Panc1 (cell line): ENCODE data around the gene PRKAB2. TPM values are rescaled to one million over a fixed set of nuclear protein-coding genes. Genes with fewer than 3 reads are reported as not detected.

Experiments
- ATAC-seq: fragments of 200-7000 bp; cut with Tn5 transposase; 2 replicates; pipeline ENCODE4 v1.9.1; 2020; ENCODE audit warnings: mild to moderate bottlenecking, moderate library complexity
- BruUV-seq: library from RNA; stranded (reverse); fragments of 400-500 nt; replicated peaks from 2 replicates; lab custom pipeline; 2021; lab: Mats Ljungman, UMichigan
- CTCF ChIA-PET: fragments of 300-600 bp; sonication (Branson Sonifier 250); formaldehyde crosslinking; loops from one replicate; lab custom pipeline; 2022; ENCODE audit warnings: antibody characterized with exemption; lab: Charles Lee
- POLR2A ChIA-PET: fragments of 300-600 bp; sonication (Branson Sonifier 250); formaldehyde crosslinking; loops from one replicate; lab custom pipeline; 2022; ENCODE audit warnings: antibody characterized with exemption; lab: Charles Lee
- DNase-seq: peaks from one replicate; pipeline ENCODE4 v3.0.0-alpha.2; 2010; ENCODE audit warnings: low read depth, low spot score
- H3K27ac ChIP-seq: 2 replicates; pipeline ENCODE4 v1.5.1; 2011; ENCODE audit warnings: mild to moderate bottlenecking, low read length, inconsistent platforms
- H3K27me3 ChIP-seq: fragments of 200-500 bp; sonication (Bioruptor generic); 2 replicates; pipeline ENCODE4 v1.6.0; 2014; ENCODE audit warnings: low read length, inconsistent platforms; ENCODE audit not compliant: control insufficient read depth, insufficient read depth
- H3K36me3 ChIP-seq: fragments of 200-500 bp; sonication (Bioruptor generic); 2 replicates; pipeline ENCODE4 v1.5.1; 2014; ENCODE audit warnings: inconsistent platforms, mild to moderate bottlenecking, low read length, moderate library complexity; ENCODE audit not compliant: control insufficient read depth, insufficient read depth
- H3K4me1 ChIP-seq: 2 replicates; pipeline ENCODE4 v1.5.1; 2011; ENCODE audit warnings: inconsistent platforms, mild to moderate bottlenecking, low read length, moderate library complexity; ENCODE audit not compliant: control insufficient read depth, insufficient read depth
- H3K4me3 ChIP-seq, 2 experiments: 2 replicates each; pipeline ENCODE4 v1.5.1; 2011 to 2012; ENCODE audit warnings: low read depth in 2 of 2, low read length in 2 of 2, mild to moderate bottlenecking in 2 of 2, inconsistent platforms in 1 of 2, moderate library complexity in 1 of 2
- H3K9me3 ChIP-seq: fragments of 200-500 bp; sonication (Bioruptor generic); 2 replicates; pipeline ENCODE4 v1.5.1; 2014; ENCODE audit warnings: low read depth, mild to moderate bottlenecking, inconsistent platforms, low read length, moderate library complexity; ENCODE audit not compliant: control insufficient read depth, insufficient read depth
- POLR2AphosphoS5 ChIP-seq: IDR thresholded peaks from 2 replicates; pipeline ENCODE4 v1.6.1; 2012; ENCODE audit warnings: mild to moderate bottlenecking, low read depth, low read length, moderate library complexity
- SIN3A ChIP-seq: IDR thresholded peaks from 2 replicates; pipeline ENCODE4 v1.6.1; 2012; ENCODE audit warnings: low read depth, mild to moderate bottlenecking, low read length, moderate library complexity, borderline replicate concordance; ENCODE audit not compliant: insufficient read depth
- TCF7L2 ChIP-seq: IDR thresholded peaks from 2 replicates; pipeline ENCODE4 v1.6.1; 2011; ENCODE audit warnings: mild to moderate bottlenecking, low read depth, low read length, inconsistent platforms
- in situ Hi-C: cut with HindIII; loops from 2 replicates; pipeline ENCODE4 v1.10.0; 2016; ENCODE audit warnings: low sequenced_read_pairs, low pct_unique_long_range_greater_than_20kb
- intact Hi-C: fragments of 100-400 bp; cut with micrococcal nuclease; formaldehyde crosslinking; loops from one replicate; pipeline ENCODE4 v1.10.0; 2022; ENCODE audit not compliant: unreplicated experiment
- total RNA-seq: library from RNA; stranded (reverse); gene quantifications from one replicate; pipeline ENCODE4 v1.2.1, GENCODE V29; 2021; ENCODE audit not compliant: unreplicated experiment
- TF ChIP-seq, protein P1 (sequence below), 2 experiments: IDR thresholded peaks; 2 replicates each; pipeline ENCODE4 v1.6.1; 2011 to 2012; ENCODE audit warnings: low read depth in 2 of 2, control low read depth in 1 of 2, low read length in 1 of 2, mild to moderate bottlenecking in 1 of 2, moderate library complexity in 1 of 2; ENCODE audit not compliant: insufficient read depth in 1 of 2
- TF ChIP-seq, protein P2 (sequence below): fragments of 450-650 bp; IDR thresholded peaks from 2 replicates; pipeline ENCODE4 v1.5.1; 2017; ENCODE audit warnings: mild to moderate bottlenecking

The PRKAB2 gene
- total RNA-seq, 1 experiment from 2014 or later: 6.6 TPM

DNA sequence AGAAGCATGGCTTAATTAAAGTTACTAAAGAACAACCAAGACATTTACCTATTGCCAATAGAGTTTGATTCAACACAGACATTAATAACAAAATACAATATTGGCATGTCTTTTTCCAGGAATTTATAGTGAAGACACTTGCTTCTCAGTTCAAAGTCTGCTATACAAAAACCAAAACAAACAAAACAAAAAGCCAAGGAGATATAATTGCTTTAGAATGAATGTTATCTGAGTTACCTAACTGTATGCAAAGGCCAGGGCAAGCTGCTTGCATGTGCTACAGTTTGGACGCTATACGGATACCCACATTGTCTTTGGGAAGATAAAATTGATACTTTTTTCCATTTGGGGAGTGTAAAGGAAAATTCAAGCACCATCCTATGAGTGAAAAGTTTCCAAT is 39.3 kb upstream of the PRKAB2 start:
- DNase-seq (no peak), ATAC-seq (no peak)
- Histone ChIP-seq H3K4me1 (no peaks in the 10 kb centered on the region), H3K4me3 (no peak overlapping the region), H3K9me3 (no peaks in the 10 kb centered on the region), H3K27ac (no peak overlapping the region), H3K27me3 (peaks cover 8% of the 10 kb centered on the region), H3K36me3 (no peaks in the 10 kb centered on the region)
- intact Hi-C loops: no loop called here
- CTCF ChIA-PET: no interaction called here
- TF ChIP-seq POLR2AphosphoS5 (no peak), TCF7L2 (no peak), SIN3A (no peak)
- TF ChIP-seq, protein P1, sequence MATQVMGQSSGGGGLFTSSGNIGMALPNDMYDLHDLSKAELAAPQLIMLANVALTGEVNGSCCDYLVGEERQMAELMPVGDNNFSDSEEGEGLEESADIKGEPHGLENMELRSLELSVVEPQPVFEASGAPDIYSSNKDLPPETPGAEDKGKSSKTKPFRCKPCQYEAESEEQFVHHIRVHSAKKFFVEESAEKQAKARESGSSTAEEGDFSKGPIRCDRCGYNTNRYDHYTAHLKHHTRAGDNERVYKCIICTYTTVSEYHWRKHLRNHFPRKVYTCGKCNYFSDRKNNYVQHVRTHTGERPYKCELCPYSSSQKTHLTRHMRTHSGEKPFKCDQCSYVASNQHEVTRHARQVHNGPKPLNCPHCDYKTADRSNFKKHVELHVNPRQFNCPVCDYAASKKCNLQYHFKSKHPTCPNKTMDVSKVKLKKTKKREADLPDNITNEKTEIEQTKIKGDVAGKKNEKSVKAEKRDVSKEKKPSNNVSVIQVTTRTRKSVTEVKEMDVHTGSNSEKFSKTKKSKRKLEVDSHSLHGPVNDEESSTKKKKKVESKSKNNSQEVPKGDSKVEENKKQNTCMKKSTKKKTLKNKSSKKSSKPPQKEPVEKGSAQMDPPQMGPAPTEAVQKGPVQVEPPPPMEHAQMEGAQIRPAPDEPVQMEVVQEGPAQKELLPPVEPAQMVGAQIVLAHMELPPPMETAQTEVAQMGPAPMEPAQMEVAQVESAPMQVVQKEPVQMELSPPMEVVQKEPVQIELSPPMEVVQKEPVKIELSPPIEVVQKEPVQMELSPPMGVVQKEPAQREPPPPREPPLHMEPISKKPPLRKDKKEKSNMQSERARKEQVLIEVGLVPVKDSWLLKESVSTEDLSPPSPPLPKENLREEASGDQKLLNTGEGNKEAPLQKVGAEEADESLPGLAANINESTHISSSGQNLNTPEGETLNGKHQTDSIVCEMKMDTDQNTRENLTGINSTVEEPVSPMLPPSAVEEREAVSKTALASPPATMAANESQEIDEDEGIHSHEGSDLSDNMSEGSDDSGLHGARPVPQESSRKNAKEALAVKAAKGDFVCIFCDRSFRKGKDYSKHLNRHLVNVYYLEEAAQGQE (IDR thresholded peaks at IDR 0.05; ENCODE audit: insufficient read depth in 1 of 2, low read depth in 2 of 2, low read length in 1 of 2): no peak
- TF ChIP-seq, protein P2, sequence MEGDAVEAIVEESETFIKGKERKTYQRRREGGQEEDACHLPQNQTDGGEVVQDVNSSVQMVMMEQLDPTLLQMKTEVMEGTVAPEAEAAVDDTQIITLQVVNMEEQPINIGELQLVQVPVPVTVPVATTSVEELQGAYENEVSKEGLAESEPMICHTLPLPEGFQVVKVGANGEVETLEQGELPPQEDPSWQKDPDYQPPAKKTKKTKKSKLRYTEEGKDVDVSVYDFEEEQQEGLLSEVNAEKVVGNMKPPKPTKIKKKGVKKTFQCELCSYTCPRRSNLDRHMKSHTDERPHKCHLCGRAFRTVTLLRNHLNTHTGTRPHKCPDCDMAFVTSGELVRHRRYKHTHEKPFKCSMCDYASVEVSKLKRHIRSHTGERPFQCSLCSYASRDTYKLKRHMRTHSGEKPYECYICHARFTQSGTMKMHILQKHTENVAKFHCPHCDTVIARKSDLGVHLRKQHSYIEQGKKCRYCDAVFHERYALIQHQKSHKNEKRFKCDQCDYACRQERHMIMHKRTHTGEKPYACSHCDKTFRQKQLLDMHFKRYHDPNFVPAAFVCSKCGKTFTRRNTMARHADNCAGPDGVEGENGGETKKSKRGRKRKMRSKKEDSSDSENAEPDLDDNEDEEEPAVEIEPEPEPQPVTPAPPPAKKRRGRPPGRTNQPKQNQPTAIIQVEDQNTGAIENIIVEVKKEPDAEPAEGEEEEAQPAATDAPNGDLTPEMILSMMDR: no peak
- POLR2A ChIA-PET: no interaction called here
- in situ Hi-C loops: no loop called here
- no TSS peak for BruUV-seq

DNA sequence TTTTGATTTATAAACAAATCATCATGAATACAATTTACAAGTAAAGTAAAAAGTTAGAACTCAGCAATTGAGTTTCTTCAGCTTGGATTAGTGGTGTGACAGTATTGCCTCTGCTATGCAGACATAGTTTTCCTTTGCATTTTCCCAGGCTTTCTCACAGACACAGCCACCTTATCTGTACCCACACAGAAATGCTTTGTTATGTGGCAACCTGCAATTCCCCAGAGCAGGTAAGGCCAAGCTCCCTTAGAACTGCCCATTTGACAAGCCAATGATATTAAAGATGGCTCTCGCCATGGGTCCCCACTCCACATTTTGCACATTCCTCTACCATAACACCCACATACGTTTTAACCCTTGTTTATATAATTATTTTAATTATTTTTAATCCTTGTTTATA is 38.7 kb upstream of the PRKAB2 start:
- ATAC-seq (no peak), DNase-seq (no peak)
- Histone ChIP-seq H3K27ac (no peak overlapping the region), H3K4me3 (no peak overlapping the region), H3K27me3 (peaks cover 8% of the 10 kb centered on the region), H3K4me1 (no peaks in the 10 kb centered on the region), H3K36me3 (no peaks in the 10 kb centered on the region), H3K9me3 (no peaks in the 10 kb centered on the region)
- no peak for TF ChIP-seq POLR2AphosphoS5
- TF ChIP-seq, protein P2: no peak
- ChIA-PET POLR2A (no interaction called here), CTCF (no interaction called here)
- intact Hi-C loops (no loop called here), in situ Hi-C loops (no loop called here)
- no TSS peak for BruUV-seq
